GM13977 (cell line): Measurements from ENCODE around the gene SLCO2B1.

Experiments used
- DNase-seq: peaks from one replicate; pipeline ENCODE4 v3.0.0; 2012; ENCODE audit warnings: low spot score
- in situ Hi-C: fragments of 300-500 bp; cut with MboI; formaldehyde crosslinking; loops from one replicate; pipeline ENCODE4 v1.12.0; 2022; ENCODE audit warnings: low sequenced_read_pairs, low pct_unique_long_range_greater_than_20kb, mixed read lengths, inconsistent platforms; ENCODE audit not compliant: unreplicated experiment
- TF ChIP-seq, protein P1 (sequence below): IDR thresholded peaks from 2 replicates; pipeline ENCODE4 v1.5.1; 2012; ENCODE audit warnings: mild to moderate bottlenecking, control low read depth; ENCODE audit not compliant: insufficient read depth; ENCODE audit errors: extremely low read depth, missing control alignments

The SLCO2B1 gene

DNA sequence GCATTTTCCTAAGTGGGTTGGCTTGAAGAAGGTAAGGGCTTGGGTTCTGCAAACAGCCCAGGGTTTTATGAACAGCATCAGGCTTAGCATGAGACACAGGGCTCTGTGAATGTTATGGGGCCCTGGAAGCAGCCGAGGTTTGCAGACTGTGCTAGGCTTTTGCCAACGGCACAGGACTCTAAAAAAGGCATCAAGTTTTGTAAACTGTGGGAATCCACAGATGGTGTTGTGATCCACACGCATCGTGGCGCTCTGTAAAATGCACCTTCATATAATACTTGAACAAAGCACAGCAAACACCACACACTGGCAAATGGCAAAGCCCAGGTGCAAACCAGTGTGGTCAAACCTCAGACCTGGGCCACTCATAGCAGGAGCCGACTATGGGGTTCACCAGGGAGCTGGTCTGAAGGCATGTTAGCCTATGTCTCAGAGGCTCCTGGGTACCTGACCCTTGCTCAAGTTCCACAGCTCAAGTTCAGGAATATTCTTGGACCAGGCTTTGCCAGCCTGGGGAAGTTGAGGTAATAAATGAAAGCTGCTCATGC, 2.4 kb upstream of the SLCO2B1 start:
- TF ChIP-seq, protein P1, sequence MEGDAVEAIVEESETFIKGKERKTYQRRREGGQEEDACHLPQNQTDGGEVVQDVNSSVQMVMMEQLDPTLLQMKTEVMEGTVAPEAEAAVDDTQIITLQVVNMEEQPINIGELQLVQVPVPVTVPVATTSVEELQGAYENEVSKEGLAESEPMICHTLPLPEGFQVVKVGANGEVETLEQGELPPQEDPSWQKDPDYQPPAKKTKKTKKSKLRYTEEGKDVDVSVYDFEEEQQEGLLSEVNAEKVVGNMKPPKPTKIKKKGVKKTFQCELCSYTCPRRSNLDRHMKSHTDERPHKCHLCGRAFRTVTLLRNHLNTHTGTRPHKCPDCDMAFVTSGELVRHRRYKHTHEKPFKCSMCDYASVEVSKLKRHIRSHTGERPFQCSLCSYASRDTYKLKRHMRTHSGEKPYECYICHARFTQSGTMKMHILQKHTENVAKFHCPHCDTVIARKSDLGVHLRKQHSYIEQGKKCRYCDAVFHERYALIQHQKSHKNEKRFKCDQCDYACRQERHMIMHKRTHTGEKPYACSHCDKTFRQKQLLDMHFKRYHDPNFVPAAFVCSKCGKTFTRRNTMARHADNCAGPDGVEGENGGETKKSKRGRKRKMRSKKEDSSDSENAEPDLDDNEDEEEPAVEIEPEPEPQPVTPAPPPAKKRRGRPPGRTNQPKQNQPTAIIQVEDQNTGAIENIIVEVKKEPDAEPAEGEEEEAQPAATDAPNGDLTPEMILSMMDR, result no peak
- DNase-seq, result no peak
- in situ Hi-C loops, result loop anchor here (10.0 kb wide), 1 partner anchor 56 kb away; no protein-coding TSS in a partner anchor

DNA sequence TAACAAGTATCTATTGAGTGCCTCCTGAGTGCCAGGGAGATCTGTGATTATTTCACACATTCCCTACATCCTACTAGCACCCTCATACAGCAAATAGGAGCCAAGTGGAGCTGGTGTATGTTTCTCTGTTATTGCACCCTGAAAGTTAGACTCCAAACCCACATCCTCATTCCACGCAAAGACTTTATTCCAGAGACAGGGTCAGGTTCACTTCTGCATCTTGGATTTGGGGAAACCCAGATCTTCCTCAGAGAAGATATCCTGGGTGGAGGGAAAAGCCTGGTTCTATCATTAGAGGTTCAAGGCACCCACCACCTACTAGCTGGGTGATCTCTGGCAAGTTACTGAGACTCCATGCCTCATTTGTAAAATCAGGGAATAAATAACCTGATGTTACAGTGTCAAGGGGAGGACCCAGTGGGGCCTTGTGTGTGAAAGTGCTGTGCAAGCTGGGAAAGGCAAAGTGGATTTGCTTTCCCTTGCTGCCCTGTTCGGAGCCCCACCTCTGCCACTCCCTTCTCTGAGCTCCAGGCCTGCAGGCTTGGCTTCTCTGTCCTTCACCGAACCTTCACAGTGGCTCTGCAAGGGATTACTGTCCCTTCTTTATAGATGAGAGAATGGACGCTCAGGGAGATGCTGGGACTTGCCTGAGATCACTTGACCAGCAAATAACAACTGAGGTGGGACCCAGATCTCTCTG, 991 bp upstream of the SLCO2B1 start:
- TF ChIP-seq, protein P1, result no peak
- in situ Hi-C loops, result loop anchor here (10.0 kb wide), 1 partner anchor 55 kb away; no protein-coding TSS in a partner anchor
- no peak for DNase-seq

DNA sequence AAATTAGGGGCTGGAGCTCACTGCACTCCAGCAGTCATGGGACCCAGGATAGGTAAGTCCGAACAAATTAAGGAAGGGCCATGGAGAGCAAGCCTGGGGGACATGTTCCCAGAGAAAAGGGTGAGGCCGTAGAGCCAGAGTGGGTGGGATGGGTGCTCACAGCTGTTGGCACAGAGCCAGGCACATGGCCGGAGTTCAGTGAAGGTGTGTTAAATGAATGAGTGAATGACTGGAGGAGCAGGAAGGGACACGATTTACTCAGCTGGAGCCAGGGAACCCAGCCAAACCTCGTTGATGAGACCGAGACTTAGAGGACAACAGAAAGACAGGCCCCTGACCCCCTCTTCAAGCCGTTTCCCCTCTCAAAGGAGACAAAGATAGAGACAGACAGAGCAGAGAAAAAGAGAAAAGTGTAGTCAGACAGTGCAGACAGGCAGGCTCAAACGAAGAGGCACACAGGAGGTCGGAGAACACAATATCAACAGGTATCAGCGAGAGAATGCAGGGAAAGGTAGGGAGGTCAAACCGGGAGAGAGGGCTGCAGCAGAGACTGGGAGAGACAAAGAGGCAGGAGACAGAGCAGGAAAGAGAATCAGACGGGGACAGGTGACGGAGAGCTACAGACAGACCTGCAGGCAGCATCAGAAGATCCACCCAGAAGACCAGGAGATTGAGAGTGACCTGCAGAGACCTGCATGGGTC, 590 bp downstream of the SLCO2B1 start:
- no peak for DNase-seq
- TF ChIP-seq, protein P1, result no peak
- in situ Hi-C loops, result no loop called here

DNA sequence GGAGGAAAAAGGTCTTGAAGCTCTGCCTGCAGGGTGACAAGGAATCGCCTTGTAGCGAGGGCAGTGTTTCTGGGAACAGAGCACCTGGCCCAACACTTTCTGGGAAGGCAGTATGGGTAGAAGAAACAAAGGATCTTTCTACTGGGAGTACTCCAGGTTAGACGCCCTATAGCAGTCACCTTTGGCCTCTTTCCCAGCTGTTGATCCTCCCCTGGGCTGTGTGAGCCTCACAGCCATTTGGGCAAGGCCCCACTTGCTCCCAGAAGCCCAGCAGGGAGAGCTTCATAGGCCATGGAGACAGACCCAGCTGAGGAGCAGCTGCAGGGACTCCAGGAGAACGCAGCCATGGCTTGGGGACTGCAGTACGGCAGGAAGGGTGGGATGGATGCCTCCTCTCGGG, 1.2 kb downstream of the SLCO2B1 start:
- in situ Hi-C loops, result no loop called here
- TF ChIP-seq, protein P1, result no peak
- DNase-seq, result no peak

GRCh38 chr11:75152651-75153427, 1.9 kb downstream of the SLCO2B1 start:
- DNase-seq, result no peak
- TF ChIP-seq, protein P1, result no peak
- in situ Hi-C loops, result no loop called here
